Upper lobe of left lung (tissue), 4 donors: Measurements from ENCODE around the gene ANO10.

Experiments
- CTCF ChIP-seq, 6 experiments: fragments of 450-650 bp in 4 of 6; fragments of 200-600 bp in 2 of 6; sonication (generic) in 2 of 6; IDR thresholded peaks; one replicate each; pipeline ENCODE4 v1.5.1; 2016 to 2019; ENCODE audit warnings: antibody characterized with exemption in 6 of 6
- EP300 ChIP-seq, 4 donors: sonication (generic); formaldehyde crosslinking; IDR thresholded peaks; one replicate each; pipeline ENCODE4 v1.5.1; 2017; ENCODE audit warnings: antibody characterized with exemption in 4 of 4, control low read depth in 2 of 4
- POLR2A ChIP-seq, 4 donors: fragments of 450-650 bp; IDR thresholded peaks; one replicate each; pipeline ENCODE4 v1.5.1; 2016 to 2017; ENCODE audit warnings: antibody characterized with exemption in 4 of 4, mild to moderate bottlenecking in 2 of 4
- POLR2AphosphoS5 ChIP-seq, 2 donors: sonication (generic); formaldehyde crosslinking; IDR thresholded peaks; one replicate each; pipeline ENCODE4 v1.5.1; 2017; ENCODE audit warnings: antibody characterized with exemption in 2 of 2

GRCh38 chr3:43477600-43477999, 144.2 kb downstream of the ANO10 start:
- TF ChIP-seq CTCF (IDR thresholded peaks at IDR 0.05): no peak
- TF ChIP-seq POLR2A (IDR thresholded peaks at IDR 0.05): peak in 2 of 4 donors; percentile 7 to 26
- TF ChIP-seq EP300 (IDR thresholded peaks at IDR 0.05): peak; percentile 0 to 88 (median 76)
- peak; percentile 89 to 94 for TF ChIP-seq POLR2AphosphoS5 (IDR thresholded peaks at IDR 0.05)
